GM12892 (cell line): ENCODE results near the gene FERMT3.

ENCODE experiments used
- POLR2A ChIP-seq: IDR thresholded peaks from 2 replicates; pipeline ENCODE4 v1.6.1; 2011; ENCODE audit warnings: low read depth, low read length, control low read depth
- POLR2AphosphoS5 ChIP-seq: IDR thresholded peaks from 2 replicates; pipeline ENCODE4 v1.6.1; 2011; ENCODE audit warnings: low read depth, low read length, control low read depth
- TAF1 ChIP-seq: IDR thresholded peaks from 2 replicates; pipeline ENCODE4 v1.6.1; 2011; ENCODE audit warnings: low read depth, mild to moderate bottlenecking, control low read depth, low read length, borderline replicate concordance

DNA sequence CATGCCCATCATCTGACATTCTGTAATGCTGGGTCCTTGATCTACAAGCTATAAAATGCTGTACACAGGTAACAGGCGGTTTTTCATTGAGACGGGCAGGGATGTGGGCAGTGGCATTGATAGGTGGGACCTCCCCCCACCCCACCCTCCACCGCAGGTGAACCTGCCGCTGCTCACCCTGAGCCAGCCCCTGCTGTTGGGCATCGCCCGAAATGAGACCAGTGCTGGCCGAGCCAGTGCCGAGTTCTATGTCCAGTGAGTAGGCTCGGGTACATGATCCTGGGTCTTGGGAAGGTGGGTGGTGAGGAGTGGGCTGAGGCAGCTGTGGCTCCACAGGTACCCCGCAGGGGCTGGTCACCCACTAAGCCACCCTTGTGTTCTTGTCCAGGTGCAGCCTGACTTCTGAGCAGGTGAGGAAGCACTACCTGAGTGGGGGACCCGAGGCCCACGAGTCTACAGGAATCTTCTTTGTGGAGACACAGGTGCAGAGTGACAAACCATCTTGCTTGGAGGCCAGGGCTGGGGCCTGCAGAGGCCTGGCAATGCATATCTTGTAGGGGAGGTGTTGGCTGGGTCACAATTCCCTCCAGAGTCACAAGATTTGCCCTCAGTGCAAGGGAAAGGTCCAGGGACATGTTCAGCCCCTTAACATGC lies 22.7 kb downstream of the FERMT3 start:
- TF ChIP-seq POLR2A (no peak), POLR2AphosphoS5 (no peak), TAF1 (no peak)
